HL-60 (cell line): ENCODE results near the gene CAST.

Experiments used
- CTCF ChIP-seq: IDR thresholded peaks from one replicate; pipeline ENCODE4 v1.5.1; 2011; ENCODE audit warnings: low read length, control low read depth, inconsistent platforms; ENCODE audit not compliant: insufficient read depth
- GABPA ChIP-seq: IDR thresholded peaks from 2 replicates; pipeline ENCODE4 v1.6.1; 2012; ENCODE audit warnings: low read depth
- POLR2AphosphoS5 ChIP-seq: IDR thresholded peaks from 2 replicates; pipeline ENCODE4 v1.6.1; 2012; ENCODE audit warnings: low read depth
- REST ChIP-seq: IDR thresholded peaks from 2 replicates; pipeline ENCODE4 v1.6.1; 2012; ENCODE audit warnings: low read depth; ENCODE audit not compliant: insufficient replicate concordance
- SPI1 ChIP-seq: IDR thresholded peaks from 2 replicates; pipeline ENCODE4 v1.6.1; 2012; ENCODE audit warnings: low read depth, mild to moderate bottlenecking, borderline replicate concordance

GRCh38 chr5:96756985-96757384 is 94.8 kb downstream of the CAST start:
- TF ChIP-seq CTCF (no peak), REST (no peak), POLR2AphosphoS5 (no peak), GABPA (no peak), SPI1 (no peak)
